ENCODE measurements around the gene NDUFS6.
"Not testable (repeated sequence)": the region's sequence is repeated elsewhere in the genome, so short reads cannot be mapped to it uniquely, and the experiment has no call there.

The NDUFS6 gene

GRCh38 chr5:1835431-1835830, 34.2 kb downstream of the NDUFS6 start:
- no peak for DNase-seq

DNA sequence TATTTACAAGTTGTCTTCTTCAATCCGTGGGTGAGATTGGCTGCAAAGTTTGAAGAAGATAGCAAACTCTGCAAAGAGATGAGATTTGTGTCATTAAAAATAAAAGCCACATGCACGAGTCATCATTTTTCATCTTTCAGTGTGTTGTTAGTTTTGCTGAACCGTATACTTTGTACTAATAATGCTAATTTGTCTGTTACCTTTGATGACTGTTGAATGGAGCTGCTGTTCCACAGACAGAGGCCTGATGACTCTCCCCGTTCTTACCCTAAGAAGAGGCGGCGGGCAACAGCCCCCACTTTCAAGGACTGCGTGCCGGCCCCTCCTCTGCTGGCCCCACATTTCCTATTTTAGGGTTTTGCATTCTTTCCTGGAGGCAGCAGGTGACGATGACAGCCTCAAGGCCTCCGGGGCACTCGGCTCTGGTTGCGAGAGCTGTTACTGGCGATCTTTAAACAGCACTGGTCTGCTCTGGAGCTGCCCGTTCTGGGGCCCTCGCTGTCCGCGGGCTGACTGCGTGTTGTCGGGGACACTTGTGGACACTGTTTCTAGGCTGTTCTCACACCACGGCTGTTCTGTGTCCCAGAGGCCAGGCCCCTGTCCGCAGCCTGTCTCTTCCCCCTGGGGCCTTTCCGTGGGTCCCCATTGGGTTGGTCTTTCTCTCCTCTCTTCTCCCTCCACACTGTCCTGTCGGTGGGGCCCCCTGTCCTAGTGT, 35.1 kb downstream of the NDUFS6 start:
- no peak for DNase-seq

GRCh38 chr5:1836891-1837880, 36.0 kb downstream of the NDUFS6 start:
- DNase-seq, result no peak

GRCh38 chr5:1838013-1838412, 36.8 kb downstream of the NDUFS6 start:
- DNase-seq, result no peak

DNA sequence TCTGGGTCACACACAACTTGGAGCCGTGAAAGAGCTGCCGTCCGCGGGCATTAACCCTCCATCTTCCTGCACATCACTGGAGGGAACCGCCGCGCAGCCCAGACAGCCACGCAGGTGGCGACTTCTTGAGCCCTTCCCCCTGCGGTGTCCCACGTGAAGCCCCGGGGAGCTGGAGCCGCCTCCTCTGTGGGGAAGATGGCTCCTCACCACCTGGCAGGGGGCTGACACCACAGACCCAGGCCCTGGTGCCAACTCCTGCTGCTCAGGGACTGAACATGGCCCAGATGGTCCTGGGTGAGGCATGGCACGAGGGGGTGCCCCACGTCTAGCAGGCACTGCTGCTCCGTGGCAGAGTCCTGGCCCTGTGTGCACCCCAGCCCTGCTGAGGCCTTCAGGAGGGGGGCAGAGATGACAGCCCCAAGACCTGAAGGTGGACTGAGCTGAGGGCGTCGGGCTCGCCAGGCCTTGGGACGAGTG, 38.9 kb downstream of the NDUFS6 start:
- no peak for DNase-seq

DNA sequence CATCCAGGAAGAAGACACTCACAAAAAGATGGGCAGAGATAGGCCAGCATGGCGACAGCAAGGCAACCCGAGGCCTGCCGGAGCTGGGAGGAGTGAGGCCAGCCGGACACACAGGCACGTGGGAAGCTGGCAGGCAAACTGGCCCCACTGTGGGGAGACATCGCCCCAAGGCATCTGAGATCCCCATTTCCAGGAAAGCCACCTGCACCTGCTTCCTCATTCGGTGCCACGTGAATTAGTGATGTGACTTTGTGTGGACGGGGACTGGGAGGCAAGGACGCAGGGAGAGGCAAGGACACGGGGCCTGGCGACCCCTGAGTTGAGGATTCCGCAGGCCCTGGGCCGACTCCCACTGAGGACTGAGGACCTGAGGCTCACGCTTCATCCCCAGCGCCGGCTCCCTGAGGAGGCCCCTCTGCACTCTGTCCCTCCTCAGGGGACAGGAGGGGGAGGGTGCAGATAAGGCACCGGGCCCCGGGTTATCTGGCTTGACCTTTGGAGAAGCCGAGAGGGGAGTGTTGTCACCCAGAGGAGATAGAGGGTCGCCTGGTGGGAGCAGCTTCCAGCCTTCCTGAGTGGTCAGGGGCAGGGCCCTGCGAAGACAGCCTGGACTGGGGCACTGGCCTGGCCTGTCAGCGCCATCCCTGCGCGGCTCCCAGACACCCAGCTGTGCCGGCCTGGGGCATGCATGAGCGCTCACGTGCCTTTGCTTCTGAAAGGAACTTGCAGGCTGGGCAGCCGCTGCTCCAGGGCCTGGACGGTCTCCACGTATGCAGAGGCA, 39.7 kb downstream of the NDUFS6 start:
- no peak for DNase-seq

DNA sequence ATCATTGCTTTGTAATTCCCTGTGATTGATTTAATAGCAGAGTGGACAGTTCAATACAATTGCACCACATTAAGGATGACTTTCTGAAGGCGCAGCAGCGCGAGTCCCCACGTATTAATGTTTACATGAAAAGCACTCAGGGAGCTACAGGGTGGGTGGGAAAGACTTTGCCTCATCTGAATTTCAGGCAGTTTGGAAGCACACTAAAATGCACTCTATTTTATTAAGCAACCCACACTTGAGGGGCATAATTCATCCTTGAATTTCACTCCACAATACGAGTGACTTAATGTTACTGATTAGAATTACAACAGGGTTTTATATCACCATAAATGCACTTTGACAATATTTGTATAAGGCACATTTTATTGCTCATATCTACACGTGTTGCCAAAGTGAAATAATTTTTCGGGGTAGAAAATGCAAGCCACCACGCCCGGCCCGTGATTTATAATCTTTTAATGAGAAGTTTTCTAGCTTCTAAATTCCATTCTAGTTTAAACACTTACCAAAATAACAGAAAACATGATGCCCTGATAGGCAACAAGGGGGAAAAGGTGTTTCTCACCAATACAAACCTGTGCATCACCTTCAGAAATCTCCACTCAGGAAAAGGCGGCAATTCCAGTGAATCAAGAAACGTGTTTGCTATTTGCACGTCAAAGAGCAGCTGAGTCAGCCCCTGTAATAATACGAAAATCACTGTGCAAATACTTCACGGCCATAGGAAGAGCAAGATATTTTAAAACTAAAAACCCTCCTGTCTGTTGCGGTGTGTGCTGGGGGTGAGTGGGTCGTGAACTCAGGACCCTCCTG, 41.0 kb downstream of the NDUFS6 start:
- no peak for DNase-seq

DNA sequence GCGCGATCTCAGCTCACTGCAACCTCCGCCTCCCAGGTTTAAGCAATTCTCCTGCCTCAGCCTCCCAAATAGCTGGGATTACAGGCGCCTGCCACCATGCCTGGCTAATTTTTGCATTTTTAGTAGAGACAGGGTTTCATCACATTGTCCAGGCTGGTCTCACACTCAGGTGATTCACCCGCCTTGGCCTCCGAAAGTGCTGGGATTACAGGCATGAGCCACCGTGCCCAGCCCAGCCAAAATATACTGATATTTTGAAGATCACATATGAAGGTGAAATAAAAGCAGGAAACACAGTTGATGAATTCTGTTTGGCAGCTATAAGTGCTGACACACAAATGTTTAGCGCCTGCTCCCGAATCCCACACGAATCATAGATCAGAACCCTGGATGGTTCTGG, 42.6 kb downstream of the NDUFS6 start:
- DNase-seq, result not testable (repeated sequence)

DNA sequence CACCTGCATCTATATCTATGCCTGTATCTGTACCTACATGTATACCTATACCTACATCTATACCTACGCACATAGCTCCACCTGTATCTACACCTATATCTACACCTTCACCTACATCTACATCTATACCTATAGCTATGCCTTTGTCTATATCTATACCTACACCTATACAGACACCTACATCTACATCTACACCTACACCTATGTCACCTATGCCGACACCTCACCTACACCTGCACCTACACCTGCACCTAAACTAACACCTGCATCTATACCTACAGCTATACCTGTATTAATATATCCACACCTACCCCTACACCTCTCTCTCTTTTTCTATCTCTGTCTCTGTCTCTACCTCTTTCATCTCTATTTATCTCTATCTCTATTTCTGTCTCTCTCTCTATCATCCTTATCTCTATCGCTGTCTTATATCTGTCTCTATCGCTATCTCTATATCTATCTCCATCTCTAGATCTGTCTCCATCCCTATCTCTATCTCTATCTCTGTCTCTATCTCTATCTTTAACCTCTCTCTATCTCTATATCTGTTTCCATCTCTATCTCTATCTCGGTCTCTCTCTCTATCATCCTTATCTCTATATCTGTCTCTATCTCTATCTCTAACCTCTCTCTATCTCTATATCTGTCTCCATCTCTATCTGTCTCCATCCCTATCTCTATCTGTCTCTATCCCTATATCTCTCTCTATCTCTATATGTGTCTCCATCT, 43.7 kb downstream of the NDUFS6 start:
- DNase-seq, result no peak

DNA sequence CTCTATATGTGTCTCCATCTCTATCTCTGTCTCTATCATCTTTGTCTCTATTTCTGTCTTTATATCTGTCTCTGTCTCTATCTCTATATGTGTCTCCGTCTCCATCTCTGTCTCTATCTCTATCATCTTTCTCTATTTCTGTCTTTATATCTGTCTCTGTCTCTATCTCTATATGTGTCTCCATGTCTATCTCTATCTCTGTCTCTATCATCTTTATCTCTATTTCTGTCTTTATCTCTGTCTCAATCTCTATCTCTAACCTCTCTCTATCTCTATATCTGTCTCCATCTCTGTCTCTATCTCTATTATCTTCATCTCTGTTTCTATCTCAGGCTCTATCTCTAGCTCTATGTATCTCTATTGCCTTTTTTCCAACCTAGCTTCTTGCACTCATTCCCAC, 44.5 kb downstream of the NDUFS6 start:
- DNase-seq, result no peak

DNA sequence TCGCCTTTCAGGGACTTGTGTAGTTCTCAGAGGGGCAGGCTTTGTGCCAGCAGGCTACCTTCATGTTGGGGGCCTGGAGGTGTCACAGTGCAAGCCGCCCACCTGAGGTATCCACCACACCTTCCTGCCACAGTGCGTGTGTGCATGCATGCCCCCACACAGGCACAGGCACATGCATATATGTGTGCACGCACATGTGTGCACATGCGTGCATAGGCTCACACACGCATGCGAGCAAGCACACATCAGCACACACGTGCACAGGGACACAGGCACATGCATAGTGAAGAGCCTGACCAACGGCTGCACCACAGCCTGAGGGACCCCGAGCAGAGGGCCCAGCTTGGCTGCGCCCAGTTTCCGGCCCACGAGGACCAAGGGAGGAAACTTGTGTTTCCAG, 45.4 kb downstream of the NDUFS6 start:
- no peak for DNase-seq

DNA sequence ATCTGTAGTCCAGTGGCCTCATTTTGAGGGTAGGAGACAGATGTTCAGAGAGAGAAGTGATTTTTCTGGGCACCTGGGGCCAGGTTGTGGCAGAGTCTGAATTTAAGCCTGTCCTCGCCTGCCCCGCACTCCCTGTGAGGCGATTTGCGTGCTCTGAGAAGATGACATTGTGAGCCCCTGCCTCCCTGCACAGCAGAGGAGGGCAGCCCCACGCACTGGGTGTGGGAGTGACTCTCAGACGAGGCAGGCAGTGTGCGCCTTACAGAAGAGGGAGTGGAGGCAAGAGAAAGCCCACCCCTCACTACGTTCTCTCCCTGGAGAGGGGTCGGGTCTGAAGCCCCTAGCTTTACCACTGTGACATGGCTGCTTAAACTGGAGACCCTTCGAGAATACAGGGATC, 45.8 kb downstream of the NDUFS6 start:
- DNase-seq, result no peak

GRCh38 chr5:1847611-1848010, 46.4 kb downstream of the NDUFS6 start:
- DNase-seq, result no peak

DNA sequence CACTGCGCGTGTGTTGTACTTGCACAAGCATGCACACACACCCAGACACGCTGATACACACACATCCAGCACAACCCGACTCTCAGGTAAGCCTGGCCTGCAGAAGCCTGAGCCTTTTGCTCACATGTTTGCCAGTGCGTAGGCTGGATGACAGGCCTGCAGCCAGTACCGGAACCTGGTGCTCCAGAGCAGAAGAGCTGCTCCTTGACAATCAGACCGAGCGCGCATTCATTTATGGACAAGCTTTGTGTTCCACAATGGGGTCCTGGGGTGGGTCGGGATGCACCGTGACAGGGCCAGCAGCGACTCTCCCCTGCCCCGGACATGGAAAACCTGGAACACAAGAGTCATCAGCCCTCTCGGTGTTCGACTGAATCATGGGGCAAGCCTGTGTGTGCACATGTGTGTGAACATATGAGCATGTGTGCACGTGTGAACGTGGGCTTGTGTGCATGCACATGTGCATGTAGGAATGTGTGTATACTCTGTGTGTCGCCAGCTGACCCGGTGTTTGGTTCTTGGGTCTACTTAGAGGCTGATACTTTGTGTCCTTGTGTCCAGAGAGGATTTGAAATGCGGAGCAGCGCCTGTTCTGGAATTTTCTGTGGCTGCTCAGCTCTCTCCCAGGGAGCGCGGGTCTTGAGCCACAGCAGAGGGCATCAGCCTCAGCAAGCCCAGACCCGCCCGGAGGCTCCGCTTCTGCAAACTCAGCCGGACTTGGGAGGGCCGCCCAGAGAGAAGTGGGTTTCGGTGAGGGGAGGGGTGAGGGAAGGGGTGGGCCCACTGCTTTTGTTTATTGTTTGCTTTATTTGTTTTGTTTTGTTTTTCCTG, 49.3 kb downstream of the NDUFS6 start:
- DNase-seq, result no peak

DNA sequence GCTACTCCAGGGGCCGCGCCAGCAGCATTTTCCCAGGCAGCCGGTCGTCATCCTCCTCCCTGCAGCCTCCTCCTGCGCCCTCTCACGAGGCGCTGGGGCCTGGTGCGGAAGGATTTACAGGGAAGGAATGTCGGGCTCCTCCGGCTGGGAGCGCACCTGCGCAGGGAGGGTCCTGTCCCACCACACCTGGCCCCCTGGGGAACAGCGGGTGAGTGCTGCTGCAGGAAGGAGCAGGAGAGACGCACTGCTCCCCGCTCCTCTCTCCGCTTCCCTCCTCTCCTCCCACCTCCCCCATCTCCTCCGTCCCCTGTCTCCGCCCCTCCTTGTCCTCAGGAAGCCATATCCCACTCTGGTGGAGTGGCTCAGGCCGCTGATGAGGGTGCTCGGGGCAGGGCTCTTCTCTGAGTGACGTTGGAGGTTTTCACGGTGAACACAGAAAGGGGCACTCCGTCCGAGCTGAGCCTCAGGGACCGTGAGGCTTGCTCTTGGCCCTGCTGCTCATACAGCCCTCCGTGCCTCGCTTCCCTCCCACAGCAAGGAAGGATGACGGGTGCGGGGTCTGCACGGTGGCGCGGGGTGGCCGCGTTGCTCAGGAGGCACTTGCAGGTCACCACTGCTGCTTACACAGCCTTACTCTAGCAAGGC, 50.2 kb downstream of the NDUFS6 start:
- no peak for DNase-seq

DNA sequence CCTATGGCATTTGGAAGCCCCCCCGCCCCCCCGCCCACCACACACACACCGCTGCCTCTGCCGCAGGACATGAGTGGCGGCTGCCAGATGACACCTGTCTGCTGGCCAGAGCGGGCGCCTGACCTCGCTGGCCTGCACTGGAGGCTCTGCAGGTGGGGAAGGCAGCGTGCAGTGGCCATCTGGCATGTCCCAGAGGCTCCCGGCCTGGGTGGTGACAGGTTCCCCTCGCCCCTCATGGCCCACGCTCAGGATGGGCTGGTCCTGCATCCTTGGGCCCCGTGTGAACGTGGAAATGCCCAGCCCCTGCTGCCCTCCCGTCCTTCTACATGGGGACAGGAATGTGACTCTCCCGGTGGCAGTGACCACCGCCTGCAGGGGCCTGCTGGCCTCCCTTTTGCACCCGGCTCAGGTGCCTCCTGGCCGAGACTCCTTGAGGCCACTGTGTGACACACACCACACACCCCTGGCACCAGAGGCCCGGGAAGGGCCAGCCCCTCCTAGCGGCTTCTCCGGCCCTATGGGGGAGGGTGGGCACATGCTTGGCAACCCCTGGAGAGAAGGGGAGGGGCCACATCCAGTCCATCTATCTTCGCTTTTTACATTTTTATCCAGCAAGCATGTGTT, 51.2 kb downstream of the NDUFS6 start:
- no peak for DNase-seq

DNA sequence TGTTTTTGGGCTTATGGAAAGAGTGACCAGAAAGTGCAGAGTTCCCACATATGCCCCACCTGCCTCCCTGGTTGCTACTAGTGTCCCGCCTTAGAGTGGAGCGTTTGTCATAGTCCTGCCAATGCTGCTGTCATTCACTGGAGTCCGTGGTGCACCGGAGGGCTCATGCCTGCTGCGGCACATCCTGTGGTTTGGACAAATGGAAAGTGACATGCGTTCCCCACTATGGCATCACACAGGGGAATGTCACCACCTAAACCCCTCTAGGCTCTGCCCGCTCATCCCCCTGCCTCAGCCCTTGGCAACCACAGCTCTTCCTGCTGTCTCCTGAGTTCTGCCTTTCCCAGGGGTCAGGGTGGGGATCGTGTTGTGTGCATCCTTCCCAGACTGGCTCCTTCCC, 52.3 kb downstream of the NDUFS6 start:
- no peak for DNase-seq

- DNase-seq, result no peak
These were observed 53.9 kb downstream of the NDUFS6 start for GRCh38 chr5:1855075-1855474.

GRCh38 chr5:1855596-1855995, 54.4 kb downstream of the NDUFS6 start:
- DNase-seq, result no peak
